ENCODE measurements around the gene UBAP2.

Gene UBAP2

DNA sequence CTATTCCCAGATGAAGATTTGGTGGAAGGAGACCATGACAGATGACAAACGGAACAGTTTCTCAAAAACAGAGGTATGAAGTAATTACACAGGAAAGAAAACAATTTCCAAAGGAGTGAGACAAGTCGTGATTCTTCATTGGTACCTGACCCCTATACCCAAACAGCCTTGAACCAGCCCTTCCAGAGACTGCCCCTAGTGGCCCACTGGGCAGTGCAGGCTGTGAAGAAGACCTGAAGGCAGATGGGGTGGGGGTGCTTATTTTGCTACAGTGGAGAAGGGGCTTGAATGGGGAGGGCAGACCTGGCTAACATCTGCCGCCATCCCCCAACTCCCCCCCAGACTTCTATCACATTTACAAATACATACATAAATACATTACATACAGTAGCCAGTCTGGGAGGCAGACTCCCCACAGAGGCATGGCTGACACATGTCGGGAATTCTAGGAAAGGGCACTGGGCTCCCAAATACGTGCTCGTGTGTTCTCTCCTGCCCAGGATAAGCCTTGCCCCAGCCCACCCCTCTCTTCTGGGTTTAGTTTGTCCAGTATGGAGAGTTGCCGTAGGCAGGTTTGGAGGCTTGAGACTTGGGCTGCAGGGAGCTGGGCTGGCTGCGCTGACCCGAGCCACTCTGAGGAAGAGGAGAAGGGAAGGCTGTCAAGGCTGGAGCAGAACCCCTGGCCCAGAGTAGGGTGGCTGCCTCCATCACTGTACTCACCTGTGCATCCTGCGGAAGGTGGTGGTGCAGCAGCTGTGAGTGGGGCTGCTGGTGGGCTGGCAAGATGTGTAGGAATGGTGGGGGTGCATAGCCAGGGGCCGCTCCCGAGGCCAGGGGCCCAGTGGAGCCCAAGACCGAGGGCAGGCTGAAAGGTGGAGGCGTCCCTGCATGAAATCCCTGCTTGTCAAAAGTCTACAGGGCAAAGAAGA lies 126.5 kb downstream of the UBAP2 start:
- no peak for DNase-seq

DNA sequence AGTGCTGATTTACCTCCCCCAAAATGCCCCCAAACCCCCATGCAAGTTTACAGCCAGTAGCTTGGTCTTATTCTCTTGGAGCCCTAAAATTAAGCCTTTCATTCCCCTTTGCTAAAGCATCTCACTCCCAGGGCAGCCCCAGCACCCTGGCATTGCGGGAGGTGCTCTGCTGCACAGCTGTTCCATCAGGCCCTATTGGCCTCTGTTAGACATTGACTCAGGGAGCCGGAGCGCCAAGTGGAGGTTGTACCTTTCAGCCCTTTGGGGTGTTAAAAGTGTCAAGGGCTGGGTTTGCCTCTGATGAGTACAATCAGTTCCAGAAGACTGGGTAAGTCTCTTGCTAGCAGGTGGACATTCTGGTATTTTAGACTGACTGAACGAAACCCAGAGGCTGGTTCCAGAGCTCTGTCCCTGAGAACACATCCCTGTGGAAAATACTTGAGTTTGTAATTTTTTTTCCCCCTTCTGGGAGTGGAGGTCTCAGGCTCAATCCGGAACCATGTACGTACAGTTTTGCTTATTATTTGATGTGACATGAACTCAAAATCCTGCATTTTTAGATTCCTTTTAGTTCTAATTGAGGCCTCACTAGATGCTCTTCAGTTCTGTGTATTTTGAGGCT lies 129.3 kb downstream of the UBAP2 start:
- no peak for DNase-seq

DNA sequence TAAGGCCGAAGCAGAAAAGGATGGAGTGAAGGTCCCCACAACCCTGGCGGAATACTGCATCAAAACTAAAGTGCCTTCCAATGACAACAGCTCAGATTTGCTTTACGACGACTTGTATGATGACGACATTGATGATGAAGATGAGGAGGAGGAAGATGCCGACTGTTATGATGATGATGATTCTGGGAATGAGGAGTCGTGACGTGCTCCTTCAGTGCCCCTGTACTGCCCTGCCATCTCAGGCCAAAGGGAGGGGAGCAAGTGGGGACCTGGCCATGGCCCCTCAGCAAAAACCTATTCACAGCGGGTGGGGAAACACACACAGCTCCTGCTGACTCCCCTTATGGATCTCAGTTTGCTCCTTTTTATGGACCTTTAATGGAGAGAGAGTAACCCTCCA lies 131.7 kb downstream of the UBAP2 start:
- no peak for DNase-seq

DNA sequence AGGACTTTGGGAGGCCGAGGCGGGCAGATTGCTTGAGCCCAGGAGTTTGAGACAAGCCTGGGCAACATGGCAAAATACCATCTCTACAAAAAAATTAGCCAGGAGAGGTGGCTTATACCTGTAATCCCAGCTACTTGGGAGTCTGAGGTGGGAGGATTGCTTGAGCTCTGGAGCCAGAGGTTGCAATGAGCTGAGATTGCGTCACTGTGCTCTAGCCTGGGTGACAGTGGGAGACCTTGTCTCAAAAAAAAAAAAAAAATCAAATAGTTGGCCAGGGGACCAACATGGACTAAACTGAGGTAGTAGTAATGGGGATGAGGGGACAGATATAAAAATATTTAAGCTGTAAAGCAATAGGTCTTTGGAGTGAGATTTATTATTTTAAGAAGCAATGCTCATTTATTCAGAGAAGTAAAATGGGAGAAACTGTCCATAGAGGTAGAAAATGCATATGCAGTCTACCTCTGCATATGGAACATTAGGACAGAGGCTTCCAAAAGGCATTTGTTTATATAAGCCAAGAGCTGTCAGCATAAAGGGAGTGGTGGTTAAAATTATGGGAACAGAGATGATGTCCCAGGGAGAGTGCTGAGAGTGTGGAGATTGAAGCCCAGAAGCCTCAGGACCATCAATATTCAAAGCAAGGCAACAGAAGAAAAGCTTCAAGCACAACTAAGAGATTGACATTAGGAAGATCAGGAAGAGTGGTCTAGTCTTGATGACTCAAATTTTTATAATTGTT lies 133.6 kb downstream of the UBAP2 start:
- DNase-seq = no peak

DNA sequence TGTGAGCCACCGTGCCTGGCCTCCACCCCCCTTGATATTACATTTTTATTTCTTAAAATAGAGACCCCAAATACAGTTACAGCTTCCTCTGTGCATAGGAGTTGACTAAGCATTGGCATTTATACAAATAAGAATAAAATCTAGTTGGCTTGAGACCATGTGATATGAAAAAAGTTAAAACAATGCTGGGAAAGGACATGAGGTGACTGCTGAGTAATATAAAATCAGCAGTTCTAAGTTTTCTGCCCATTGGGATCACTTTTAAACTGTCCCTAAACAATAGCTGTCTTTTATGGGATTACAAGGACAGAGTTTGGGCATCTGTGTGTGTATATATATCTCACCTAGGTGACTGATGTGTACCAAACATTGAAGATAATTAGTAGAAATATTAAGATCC lies 135.1 kb downstream of the UBAP2 start:
- no peak for DNase-seq

DNA sequence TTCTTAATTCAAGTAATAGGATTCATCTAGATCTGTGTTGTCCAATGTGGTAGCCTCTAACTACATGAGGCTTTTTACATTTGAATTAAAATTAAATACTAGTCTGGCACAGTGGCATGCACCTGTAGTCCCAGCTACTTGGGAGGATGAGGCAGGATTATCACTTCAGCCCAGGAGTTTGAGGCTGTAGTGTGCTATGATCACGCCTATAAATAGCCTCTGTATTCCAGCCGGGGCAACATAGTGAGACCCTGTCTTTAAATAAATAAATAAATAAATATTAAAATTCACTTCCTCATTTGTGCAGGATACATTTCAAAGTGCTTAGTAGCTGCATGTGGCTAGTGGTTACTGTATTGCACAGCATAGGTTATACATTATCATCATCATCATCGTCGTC lies 139.9 kb downstream of the UBAP2 start:
- no peak for DNase-seq

DNA sequence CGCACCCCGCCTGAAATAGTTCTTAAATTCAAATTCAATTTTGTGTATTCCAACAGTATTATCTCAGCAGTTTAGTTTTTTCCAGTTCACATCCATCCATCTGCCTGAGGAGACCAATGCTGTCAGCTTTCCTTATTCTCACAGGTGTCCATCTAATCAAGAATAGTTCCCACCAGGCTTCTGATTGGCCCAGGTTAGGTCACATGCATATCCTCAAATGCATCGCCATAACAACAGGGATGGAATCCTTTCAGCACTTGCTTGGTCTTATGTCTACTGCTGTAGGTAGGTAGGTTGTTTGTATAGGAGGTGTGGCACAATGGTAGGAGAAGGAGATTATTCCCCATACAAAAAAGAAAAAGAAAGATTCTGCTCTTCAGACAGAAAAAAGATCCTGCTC lies 140.6 kb downstream of the UBAP2 start:
- no peak for DNase-seq

DNA sequence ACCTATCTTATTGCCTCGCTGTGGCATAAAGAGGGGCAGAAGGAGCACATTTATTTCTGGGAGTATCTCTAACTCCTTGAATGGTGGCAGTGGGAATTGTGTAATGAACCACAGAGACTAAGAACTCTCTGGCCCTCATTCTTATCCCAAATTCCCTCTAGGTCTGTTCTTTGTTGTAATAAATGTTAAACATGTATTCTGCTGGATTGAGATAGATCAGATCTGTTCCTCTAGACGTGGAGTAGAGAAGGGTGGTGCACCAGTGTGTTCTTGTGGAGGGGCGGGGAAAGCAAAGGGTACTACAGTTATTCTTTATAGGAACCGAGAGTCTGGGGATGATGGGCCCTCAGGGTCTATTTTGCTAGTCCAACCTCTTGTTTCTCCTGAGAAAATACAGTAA lies 141.3 kb downstream of the UBAP2 start:
- DNase-seq = no peak

DNA sequence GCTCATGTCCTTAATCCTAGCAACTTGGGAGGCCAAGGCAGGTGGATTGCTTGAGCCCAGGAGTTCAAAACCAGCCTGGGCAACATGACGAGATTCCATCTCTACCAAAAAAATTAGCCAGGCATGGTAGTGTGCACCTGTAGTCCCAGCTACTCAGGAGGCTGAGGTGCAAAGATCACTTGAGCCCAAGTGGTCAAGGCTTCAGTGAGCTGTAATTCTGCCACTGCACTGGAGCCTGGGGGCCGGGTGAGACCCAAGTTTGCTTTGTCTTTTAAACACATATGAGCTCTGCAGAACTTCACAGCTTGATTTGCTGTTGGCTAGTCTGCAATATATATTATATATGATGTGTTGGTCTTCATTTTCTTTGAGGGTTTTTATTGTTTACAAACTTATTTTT lies 141.9 kb downstream of the UBAP2 start:
- DNase-seq = no peak

DNA sequence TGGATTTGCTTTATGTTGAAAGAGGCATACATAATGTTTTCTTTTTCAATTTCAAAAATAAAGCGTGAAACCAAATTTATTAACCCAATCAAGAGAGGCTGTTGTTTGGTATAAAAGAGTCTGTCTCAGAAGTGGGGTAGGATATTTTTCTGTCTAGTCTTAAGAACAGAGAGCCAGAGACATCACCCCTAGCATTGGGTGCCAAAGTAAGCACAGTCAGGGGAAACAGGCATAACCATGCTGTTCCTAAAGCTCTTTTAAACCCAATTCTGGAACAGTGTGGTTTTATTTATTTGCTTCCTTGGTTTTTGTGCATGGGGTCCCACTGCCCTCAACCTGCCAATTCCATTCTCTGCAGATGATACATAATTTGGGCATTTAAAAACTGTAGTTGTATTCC lies 143.6 kb downstream of the UBAP2 start:
- no peak for DNase-seq

DNA sequence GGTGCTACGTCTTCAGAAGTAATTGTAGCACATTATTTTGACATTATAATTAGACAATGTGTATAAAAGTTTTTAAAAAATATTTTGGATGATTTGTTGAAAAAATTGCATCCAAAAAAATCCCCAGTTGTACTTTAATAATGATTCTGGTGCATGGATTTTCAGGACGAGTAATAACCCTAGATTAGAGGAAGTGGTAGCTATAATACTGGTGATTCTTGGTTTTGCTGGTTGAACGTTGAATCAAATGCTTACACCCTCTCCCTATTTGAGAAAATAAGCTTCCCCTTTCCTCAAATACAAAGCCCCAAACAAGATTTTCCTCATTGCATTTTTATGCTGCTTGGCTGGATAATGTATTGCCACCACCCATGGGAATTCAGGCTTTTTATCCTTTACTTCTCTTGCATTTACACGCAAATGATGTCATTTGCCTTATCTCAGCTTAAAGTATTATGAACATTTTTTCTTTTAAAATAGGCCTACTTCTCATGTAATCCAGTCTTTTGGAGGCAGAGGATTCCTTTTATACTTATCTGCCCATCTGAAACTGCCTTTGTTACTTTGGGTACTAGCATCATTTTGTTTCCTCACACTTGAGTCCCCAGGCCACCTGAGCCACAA lies 145.4 kb downstream of the UBAP2 start:
- DNase-seq = no peak

DNA sequence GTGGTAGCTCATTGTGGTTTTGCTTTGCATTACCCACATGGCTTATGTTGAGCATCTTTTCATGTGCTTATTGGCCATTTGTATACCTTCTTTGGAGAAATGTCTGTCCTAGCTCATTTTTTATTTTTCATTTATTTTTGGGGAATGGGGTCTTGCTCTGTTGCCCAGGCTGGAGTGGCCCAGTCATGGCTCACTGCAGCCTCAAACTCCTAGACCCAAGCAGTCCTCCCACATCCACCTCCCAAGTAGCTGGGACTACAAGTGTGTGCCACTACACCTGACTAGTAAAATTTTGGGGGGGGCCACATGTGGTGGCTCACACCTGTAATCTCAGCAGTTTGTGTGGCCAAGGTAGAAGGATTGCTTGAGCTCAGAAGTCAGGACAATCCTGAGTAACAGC lies 154.4 kb downstream of the UBAP2 start:
- DNase-seq = no peak

DNA sequence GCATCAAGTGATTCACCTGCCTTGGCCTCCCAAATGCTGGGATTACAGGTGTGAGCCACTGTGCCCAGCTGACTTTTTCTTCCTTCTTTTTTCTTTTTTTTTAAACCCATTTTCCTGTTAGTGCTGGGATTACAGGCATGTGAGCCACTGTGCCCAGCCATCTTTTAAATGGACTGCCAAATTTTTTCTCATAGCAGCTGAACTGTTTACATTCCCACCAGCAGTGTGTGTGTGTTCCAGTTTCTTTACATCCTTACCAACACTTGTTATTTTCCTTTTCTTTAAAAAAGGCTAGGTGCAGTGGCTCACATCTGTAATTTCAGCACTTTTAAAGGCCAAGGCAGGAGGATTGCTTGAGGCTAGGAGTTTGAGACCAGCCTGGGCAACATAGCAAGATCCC lies 154.8 kb downstream of the UBAP2 start:
- DNase-seq = no peak

DNA sequence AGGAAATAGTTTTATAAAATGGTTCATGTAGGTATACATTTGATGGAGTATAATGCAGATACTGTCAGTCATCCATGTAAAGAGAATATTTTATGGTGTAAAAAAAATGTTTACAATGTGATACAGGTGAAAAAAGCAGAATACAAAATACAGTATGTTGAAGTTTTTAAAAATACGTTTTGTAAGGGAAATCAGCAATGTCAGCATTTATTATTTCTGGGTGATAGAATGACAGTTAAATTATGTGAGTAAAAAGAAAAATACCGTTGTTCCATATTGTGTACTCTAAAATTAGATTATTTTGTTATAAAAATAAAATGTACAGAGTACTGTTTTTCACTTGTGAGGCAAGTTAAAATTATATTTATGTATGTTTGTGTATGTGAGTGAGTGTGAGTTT lies 162.7 kb downstream of the UBAP2 start:
- DNase-seq = no peak

DNA sequence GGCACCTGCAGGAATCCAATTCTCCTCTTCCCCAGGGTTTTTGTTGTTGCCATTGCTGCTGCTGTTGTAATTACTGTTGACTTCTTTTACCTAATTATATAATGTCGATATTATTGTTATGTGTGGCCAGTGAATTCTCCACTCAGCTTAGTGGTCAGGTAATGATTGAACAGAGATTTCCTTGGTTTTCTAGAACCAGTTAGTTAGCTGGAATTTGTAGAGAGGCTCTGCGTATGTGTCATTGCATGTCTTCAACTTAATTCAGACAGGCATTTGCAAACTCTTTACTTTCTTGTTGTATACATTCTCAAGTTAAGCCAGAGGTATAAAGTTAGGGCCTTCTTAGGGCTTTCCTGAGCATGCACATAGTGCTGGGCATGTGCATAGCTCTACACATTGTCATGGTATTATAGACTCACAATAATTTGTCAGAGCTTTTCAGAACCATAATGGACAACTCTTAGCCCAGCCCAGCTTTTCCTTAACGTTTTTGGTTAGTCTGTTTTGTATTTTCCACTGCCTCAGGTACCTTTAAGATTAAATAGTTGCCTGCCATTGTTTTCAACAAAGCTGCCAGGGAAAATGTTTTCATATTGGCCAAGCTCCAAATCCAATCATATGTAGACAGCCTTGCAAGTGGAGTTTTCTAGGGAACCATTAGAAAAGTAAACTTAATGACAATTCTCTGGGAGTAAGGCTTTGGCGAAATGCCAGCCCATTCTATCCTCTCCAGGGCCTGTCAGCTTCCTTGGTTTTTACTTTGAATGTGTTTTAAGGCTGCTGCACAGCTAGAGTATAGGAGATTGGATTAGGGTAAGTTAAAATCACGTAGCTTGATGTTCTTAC lies 163.6 kb downstream of the UBAP2 start:
- DNase-seq = no peak

DNA sequence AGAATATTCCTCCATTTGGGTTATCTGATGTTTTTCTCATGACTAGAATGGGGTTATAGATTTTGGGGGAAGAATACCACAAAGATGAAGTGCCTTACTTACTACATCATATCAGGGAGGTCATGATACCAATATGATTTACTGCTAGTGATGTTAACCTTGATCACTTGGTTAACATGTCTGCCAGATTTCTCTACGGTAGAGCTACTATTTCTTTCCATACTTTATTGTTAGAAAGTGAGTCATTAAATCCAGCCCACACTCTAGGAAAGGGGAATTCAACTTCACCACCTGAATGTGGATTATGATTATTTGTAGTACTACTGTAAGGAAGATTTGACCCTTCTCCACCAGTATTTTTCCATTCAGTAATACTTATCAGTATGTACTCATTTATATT lies 167.1 kb downstream of the UBAP2 start:
- no peak for DNase-seq

DNA sequence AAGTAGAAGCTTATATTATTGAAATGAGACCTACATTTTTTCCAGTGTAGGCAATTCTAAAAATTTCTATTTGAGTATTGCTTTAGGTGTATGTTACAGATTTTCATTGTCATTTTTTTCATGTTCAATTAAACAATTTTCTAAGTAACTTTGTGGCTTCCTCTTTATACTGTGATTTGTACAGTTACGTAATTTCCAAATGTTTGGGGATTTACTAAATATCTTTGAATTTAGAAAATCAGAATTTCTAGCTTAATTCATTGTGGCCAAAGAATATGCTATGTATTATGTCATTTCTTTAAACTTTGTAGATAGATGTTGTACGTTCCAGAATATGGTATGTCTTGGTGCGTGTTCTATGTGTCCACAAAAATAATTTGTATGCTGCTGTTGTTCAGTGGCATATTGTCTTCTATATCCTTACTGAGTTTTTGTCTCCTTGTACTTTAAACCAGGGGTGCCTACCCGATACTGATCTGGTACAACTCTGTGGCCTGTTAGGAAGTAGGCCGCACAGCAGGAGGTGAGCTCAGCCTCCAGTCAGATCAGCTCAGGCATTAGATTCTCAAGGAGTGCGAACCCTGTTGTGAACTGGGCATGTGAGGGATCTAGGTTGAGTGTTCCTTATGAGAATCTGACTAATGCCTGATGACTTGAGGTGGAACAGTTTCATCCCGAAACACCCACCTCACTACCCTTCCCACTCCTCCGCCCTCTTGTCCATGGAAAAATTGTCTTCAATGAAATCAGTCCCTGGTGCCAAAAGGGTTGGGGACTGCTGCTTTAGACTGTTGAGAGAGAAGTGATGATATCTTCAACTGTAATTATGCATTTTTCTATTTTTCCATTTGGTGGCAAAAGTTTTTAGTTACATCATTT lies 168.2 kb downstream of the UBAP2 start:
- no peak for DNase-seq

DNA sequence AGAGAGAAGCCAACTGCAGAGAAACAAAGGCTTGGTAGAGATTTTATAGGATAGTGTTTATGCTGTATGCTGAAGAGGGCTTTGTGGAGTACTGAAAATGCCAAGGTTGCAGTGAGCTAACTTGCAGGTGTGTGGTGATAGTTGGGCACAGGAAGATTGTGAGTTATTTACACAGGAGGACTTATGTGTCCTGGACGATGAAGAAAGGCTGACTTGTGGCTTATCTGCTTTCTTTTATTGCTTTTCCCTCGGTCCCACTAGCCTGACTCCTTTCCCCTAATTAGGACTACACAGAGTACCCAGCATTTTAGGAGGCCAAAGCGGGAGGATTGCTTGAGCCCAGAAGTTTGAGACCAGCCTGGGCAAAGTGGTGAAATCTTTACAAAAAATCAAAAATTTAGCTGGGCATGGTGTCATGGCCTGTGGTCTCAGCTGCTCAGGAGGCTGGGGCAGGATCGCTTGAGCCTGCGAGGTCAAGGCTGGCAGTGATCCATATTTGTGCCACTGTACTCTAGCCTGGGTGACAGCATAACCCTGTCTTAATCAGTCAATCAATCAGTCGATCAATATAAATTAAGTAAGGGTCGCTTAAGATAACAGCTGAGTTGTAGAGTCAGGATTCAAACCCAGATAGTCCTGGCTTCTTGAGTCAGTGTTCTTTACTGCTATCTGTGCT lies 169.9 kb downstream of the UBAP2 start:
- DNase-seq = no peak

DNA sequence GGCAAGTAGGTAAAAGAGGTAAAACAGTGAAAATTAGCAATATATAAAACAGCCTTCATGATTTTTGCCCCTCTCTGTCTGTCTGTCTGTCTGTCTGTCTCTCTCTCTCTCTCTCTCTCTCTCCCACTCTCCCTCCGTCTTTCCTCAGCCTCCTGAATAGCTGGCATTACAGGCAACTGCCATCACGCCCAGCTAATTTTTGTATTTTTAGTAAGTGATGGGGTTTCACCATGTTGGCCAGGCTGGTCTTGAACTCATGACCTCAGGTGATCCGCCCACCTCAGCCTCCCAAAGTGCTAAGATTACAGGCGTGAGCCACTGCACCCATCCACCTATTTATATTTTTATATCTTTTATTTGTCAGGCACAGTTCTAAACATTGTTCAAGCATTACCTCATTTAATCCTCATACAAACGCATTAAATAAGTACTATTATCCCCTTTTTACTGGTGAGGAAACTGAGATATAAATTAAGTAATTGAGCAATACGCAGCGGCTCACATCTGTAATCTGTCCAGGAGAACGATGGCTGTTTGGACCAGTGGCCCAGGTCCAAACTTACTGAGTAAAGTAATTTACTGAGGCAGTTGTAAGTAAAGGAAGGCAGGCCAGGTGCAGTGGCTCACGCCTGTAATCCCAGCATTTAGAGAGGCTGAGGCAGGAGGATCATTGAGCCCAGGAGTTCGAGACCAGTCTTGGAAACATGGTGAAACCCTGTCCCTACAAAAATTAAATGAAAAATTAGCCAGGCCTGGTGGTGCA lies 170.8 kb downstream of the UBAP2 start:
- DNase-seq = no peak

Measured in effector CD4-positive, alpha-beta T cell (primary cell).